SJSA1 (cell line): Measurements from ENCODE around the gene SPEG. TPM values are rescaled to one million over a fixed set of nuclear protein-coding genes. Genes with fewer than 3 reads are reported as not detected.

Experiments used
- DNase-seq, 2 experiments: peaks; one replicate each; pipeline ENCODE4 v3.0.0-alpha.2; 2015 to 2020; ENCODE audit warnings: low spot score in 2 of 2, low read depth in 1 of 2
- H3K27ac ChIP-seq: fragments of 250-450 bp; sonication (Bioruptor Pico); 2 replicates; pipeline ENCODE4 v1.5.1; 2020; ENCODE audit warnings: mild to moderate bottlenecking, moderate library complexity
- H3K27me3 ChIP-seq: fragments of 250-450 bp; sonication (Bioruptor Pico); replicated peaks from 2 replicates; pipeline ENCODE4 v1.5.1; 2020; ENCODE audit warnings: mild to moderate bottlenecking, moderate library complexity
- H3K36me3 ChIP-seq: fragments of 250-450 bp; sonication (Bioruptor Pico); 2 replicates; pipeline ENCODE4 v1.5.1; 2020; ENCODE audit warnings: mild to moderate bottlenecking
- H3K4me1 ChIP-seq: fragments of 250-450 bp; sonication (Bioruptor Pico); replicated peaks from 2 replicates; pipeline ENCODE4 v1.6.1; 2021; ENCODE audit warnings: mild to moderate bottlenecking
- H3K4me3 ChIP-seq: fragments of 250-450 bp; sonication (Bioruptor Pico); 2 replicates; pipeline ENCODE4 v1.5.1; 2020; ENCODE audit warnings: mild to moderate bottlenecking
- H3K9me3 ChIP-seq: fragments of 250-450 bp; sonication (Bioruptor Pico); replicated peaks from 2 replicates; pipeline ENCODE4 v1.5.1; 2020; ENCODE audit warnings: mild to moderate bottlenecking
- total RNA-seq: library from RNA; depleted of rRNA; stranded (reverse); fragments of >200 nt; shearing (Covaris generic); gene quantifications from 2 replicates; pipeline ENCODE4 v1.2.3, GENCODE V29; 2014

SPEG gene
- total RNA-seq, 1 experiment from 2014 or later = 4.2 TPM

GRCh38 chr2:219460424-219460926, 25.8 kb downstream of the SPEG start:
- H3K36me3 ChIP-seq = no peaks in the 10 kb centered on the region
- H3K4me1 ChIP-seq = 0 out of 2 replicates have a peak, but pooled peaks cover 3% of the 10 kb centered on the region
- DNase-seq = no peak
- no peak overlapping the region for H3K27ac ChIP-seq
- H3K4me3 ChIP-seq = no peak overlapping the region
- H3K9me3 ChIP-seq = no peaks in the 10 kb centered on the region
- no peaks in the 10 kb centered on the region for H3K27me3 ChIP-seq

GRCh38 chr2:219461047-219461514, 26.4 kb downstream of the SPEG start:
- Histone ChIP-seq H3K4me1 (0 out of 2 replicates have a peak, but pooled peaks cover 3% of the 10 kb centered on the region), H3K9me3 (no peaks in the 10 kb centered on the region), H3K4me3 (no peak overlapping the region), H3K27me3 (no peaks in the 10 kb centered on the region), H3K27ac (no peak overlapping the region), H3K36me3 (no peaks in the 10 kb centered on the region)
- no peak for DNase-seq

GRCh38 chr2:219461669-219462068, 27.0 kb downstream of the SPEG start:
- H3K9me3 ChIP-seq = no peaks in the 10 kb centered on the region
- H3K4me3 ChIP-seq = no peak overlapping the region
- H3K36me3 ChIP-seq = no peaks in the 10 kb centered on the region
- no peak for DNase-seq
- 0 out of 2 replicates have a peak, but pooled peaks cover 3% of the 10 kb centered on the region for H3K4me1 ChIP-seq
- no peak overlapping the region for H3K27ac ChIP-seq
- no peaks in the 10 kb centered on the region for H3K27me3 ChIP-seq

GRCh38 chr2:219462349-219462748, 27.7 kb downstream of the SPEG start:
- Histone ChIP-seq H3K36me3 (no peaks in the 10 kb centered on the region), H3K27ac (no peak overlapping the region), H3K4me3 (no peak overlapping the region), H3K27me3 (no peaks in the 10 kb centered on the region), H3K4me1 (0 out of 2 replicates have a peak, but pooled peaks cover 3% of the 10 kb centered on the region), H3K9me3 (no peaks in the 10 kb centered on the region)
- no peak for DNase-seq

- Histone ChIP-seq H3K27me3 (no peaks in the 10 kb centered on the region), H3K27ac (no peak overlapping the region), H3K4me3 (no peak overlapping the region), H3K9me3 (no peaks in the 10 kb centered on the region), H3K36me3 (no peaks in the 10 kb centered on the region), H3K4me1 (peaks cover 10% of the 10 kb centered on the region)
- no peak for DNase-seq
Measured at GRCh38 chr2:219464286-219465032, 29.8 kb downstream of the SPEG start.

GRCh38 chr2:219465659-219466561, 31.3 kb downstream of the SPEG start:
- H3K36me3 ChIP-seq = no peaks in the 10 kb centered on the region
- H3K27me3 ChIP-seq = no peaks in the 10 kb centered on the region
- H3K4me1 ChIP-seq = peaks cover 14% of the 10 kb centered on the region
- DNase-seq = no peak
- no peaks in the 10 kb centered on the region for H3K9me3 ChIP-seq
- H3K27ac ChIP-seq = no peak overlapping the region
- no peak overlapping the region for H3K4me3 ChIP-seq

- Histone ChIP-seq H3K9me3 (no peaks in the 10 kb centered on the region), H3K27me3 (no peaks in the 10 kb centered on the region), H3K4me3 (no peak overlapping the region), H3K4me1 (peaks cover 14% of the 10 kb centered on the region), H3K27ac (no peak overlapping the region), H3K36me3 (no peaks in the 10 kb centered on the region)
- no peak for DNase-seq
Measured at GRCh38 chr2:219466816-219467735, 32.4 kb downstream of the SPEG start.

- H3K4me3 ChIP-seq = no peak overlapping the region
- no peaks in the 10 kb centered on the region for H3K36me3 ChIP-seq
- no peak overlapping the region for H3K27ac ChIP-seq
- peaks cover 14% of the 10 kb centered on the region for H3K4me1 ChIP-seq
- no peaks in the 10 kb centered on the region for H3K27me3 ChIP-seq
- DNase-seq = no peak
- no peaks in the 10 kb centered on the region for H3K9me3 ChIP-seq
Measured at GRCh38 chr2:219467736-219468075, 33.1 kb downstream of the SPEG start.

GRCh38 chr2:219468410-219469185, 34.0 kb downstream of the SPEG start:
- H3K4me3 ChIP-seq = no peak overlapping the region
- H3K9me3 ChIP-seq = no peaks in the 10 kb centered on the region
- no peak for DNase-seq
- H3K27ac ChIP-seq = 0 out of 2 replicates have a peak overlapping the region, but pooled peaks have one; percentile 15
- no peaks in the 10 kb centered on the region for H3K36me3 ChIP-seq
- no peaks in the 10 kb centered on the region for H3K27me3 ChIP-seq
- H3K4me1 ChIP-seq = peaks cover 14% of the 10 kb centered on the region

- Histone ChIP-seq H3K36me3 (no peaks in the 10 kb centered on the region), H3K4me3 (no peak overlapping the region), H3K4me1 (peaks cover 14% of the 10 kb centered on the region), H3K27ac (0 out of 2 replicates have a peak overlapping the region, but pooled peaks have one; percentile 15), H3K27me3 (no peaks in the 10 kb centered on the region), H3K9me3 (no peaks in the 10 kb centered on the region)
- peak; percentile 69 to 87 for DNase-seq
Measured at GRCh38 chr2:219469186-219469724, 34.6 kb downstream of the SPEG start.

- no peaks in the 10 kb centered on the region for H3K36me3 ChIP-seq
- DNase-seq = no peak
- H3K27ac ChIP-seq = no peak overlapping the region
- H3K27me3 ChIP-seq = no peaks in the 10 kb centered on the region
- H3K4me3 ChIP-seq = no peak overlapping the region
- no peaks in the 10 kb centered on the region for H3K9me3 ChIP-seq
- H3K4me1 ChIP-seq = peaks cover 14% of the 10 kb centered on the region
Measured at GRCh38 chr2:219470429-219470828, 35.8 kb downstream of the SPEG start.
